Measurements from ENCODE around the gene TAF4B. TPM values are rescaled to one million over a fixed set of nuclear protein-coding genes. Genes with fewer than 3 reads are reported as not detected.

TAF4B gene
- total RNA-seq, 2 experiments from 2014 or later = 50.1 to 52.3 TPM

GRCh38 chr18:26304511-26304910 lies 78.3 kb downstream of the TAF4B start:
- H3K79me2 ChIP-seq (ENCODE audit: insufficient read depth, low read depth, low read length) = no peaks in the 10 kb centered on the region
- no peaks in the 10 kb centered on the region for H3K9me3 ChIP-seq (ENCODE audit: low read length)
- ChIA-PET POLR2A (no interaction called here), CTCF (ENCODE audit: unreplicated experiment) (no interaction called here)
- intact Hi-C loops (cut with micrococcal nuclease; ENCODE audit: unreplicated experiment) = no loop called here
- peaks cover 32% of the 10 kb centered on the region for H3K36me3 ChIP-seq (ENCODE audit: insufficient read depth, low read length)
- BruUV-seq (replicated peaks) = no TSS peak
- no peaks in the 10 kb centered on the region for H3K4me1 ChIP-seq (ENCODE audit: insufficient read depth, low read length, poor library complexity, severe bottlenecking)
- no peak overlapping the region for H3K4me3 ChIP-seq (ENCODE audit: low read depth, low read length, poor library complexity, severe bottlenecking)
- no peak overlapping the region for H2AFZ ChIP-seq (ENCODE audit: low read length)
- H3K4me2 ChIP-seq (ENCODE audit: low read length) = no peak overlapping the region
- DNase-seq (ENCODE audit: low spot score) = no peak
- TF ChIP-seq EZH2phosphoT487 (IDR thresholded peaks at IDR 0.05; ENCODE audit: borderline replicate concordance, low read depth, low read length) (no peak), CTCF (conservative IDR thresholded peaks at IDR 0.05; ENCODE audit: low read length) (no peak)
- no peaks in the 10 kb centered on the region for H4K20me1 ChIP-seq (ENCODE audit: insufficient read depth, low read length)
- no peaks in the 10 kb centered on the region for H3K9me2 ChIP-seq (ENCODE audit: insufficient read depth, low read length)
- H3K27ac ChIP-seq (ENCODE audit: low read depth, low read length, poor library complexity, severe bottlenecking) = no peak overlapping the region

- Histone ChIP-seq H3K79me2 (ENCODE audit: insufficient read depth, low read depth, low read length) (no peaks in the 10 kb centered on the region), H3K4me3 (ENCODE audit: low read depth, low read length, poor library complexity, severe bottlenecking) (no peak overlapping the region), H3K36me3 (ENCODE audit: insufficient read depth, low read length) (peaks cover 30% of the 10 kb centered on the region), H2AFZ (ENCODE audit: low read length) (no peak overlapping the region), H3K27ac (ENCODE audit: low read depth, low read length, poor library complexity, severe bottlenecking) (no peak overlapping the region), H4K20me1 (ENCODE audit: insufficient read depth, low read length) (no peaks in the 10 kb centered on the region), H3K4me2 (ENCODE audit: low read length) (no peak overlapping the region), H3K9me3 (ENCODE audit: low read length) (no peaks in the 10 kb centered on the region), H3K4me1 (ENCODE audit: insufficient read depth, low read length, poor library complexity, severe bottlenecking) (peaks cover 4% of the 10 kb centered on the region), H3K9me2 (ENCODE audit: insufficient read depth, low read length) (no peaks in the 10 kb centered on the region)
- intact Hi-C loops (cut with micrococcal nuclease; ENCODE audit: unreplicated experiment) = loop anchor here (2.0 kb wide), 1 partner anchor 342 kb away; no protein-coding TSS in a partner anchor
- ChIA-PET POLR2A (interaction anchor here (1.3 kb wide), 1 partner anchor 14 kb away, joined by 3 read pairs; no protein-coding TSS in a partner anchor), CTCF (ENCODE audit: unreplicated experiment) (no interaction called here)
- DNase-seq (ENCODE audit: low spot score) = peak; percentile 72
- BruUV-seq (replicated peaks) = no TSS peak
- TF ChIP-seq EZH2phosphoT487 (IDR thresholded peaks at IDR 0.05; ENCODE audit: borderline replicate concordance, low read depth, low read length) = no peak
- peak; percentile 92 for TF ChIP-seq CTCF (conservative IDR thresholded peaks at IDR 0.05; ENCODE audit: low read length)
Observed at GRCh38 chr18:26307161-26307773, 81.0 kb downstream of the TAF4B start.

- no peaks in the 10 kb centered on the region for H3K9me3 ChIP-seq (ENCODE audit: low read length)
- TF ChIP-seq CTCF (conservative IDR thresholded peaks at IDR 0.05; ENCODE audit: low read length) (no peak), EZH2phosphoT487 (IDR thresholded peaks at IDR 0.05; ENCODE audit: borderline replicate concordance, low read depth, low read length) (no peak)
- BruUV-seq (replicated peaks) = no TSS peak
- no peak for DNase-seq (ENCODE audit: low spot score)
- no peaks in the 10 kb centered on the region for H3K9me2 ChIP-seq (ENCODE audit: insufficient read depth, low read length)
- POLR2A ChIA-PET = interaction anchor here (0.6 to 1.3 kb wide), 6 partner anchors 9 to 215 kb away, joined by 3 to 13 read pairs (median 4); no protein-coding TSS in a partner anchor
- H3K4me1 ChIP-seq (ENCODE audit: insufficient read depth, low read length, poor library complexity, severe bottlenecking) = peaks cover 4% of the 10 kb centered on the region
- intact Hi-C loops (cut with micrococcal nuclease; ENCODE audit: unreplicated experiment) = no loop called here
- CTCF ChIA-PET (ENCODE audit: unreplicated experiment) = no interaction called here
- no peaks in the 10 kb centered on the region for H3K79me2 ChIP-seq (ENCODE audit: insufficient read depth, low read depth, low read length)
- no peak overlapping the region for H2AFZ ChIP-seq (ENCODE audit: low read length)
- no peak overlapping the region for H3K4me3 ChIP-seq (ENCODE audit: low read depth, low read length, poor library complexity, severe bottlenecking)
- peaks cover 39% of the 10 kb centered on the region for H3K36me3 ChIP-seq (ENCODE audit: insufficient read depth, low read length)
- H3K4me2 ChIP-seq (ENCODE audit: low read length) = no peak overlapping the region
- no peaks in the 10 kb centered on the region for H4K20me1 ChIP-seq (ENCODE audit: insufficient read depth, low read length)
- no peak overlapping the region for H3K27ac ChIP-seq (ENCODE audit: low read depth, low read length, poor library complexity, severe bottlenecking)
Observed at GRCh38 chr18:26309281-26309680, 83.0 kb downstream of the TAF4B start.

Data from OCI-LY7 (cell line).